OCI-LY1 (cell line): ENCODE measurements around the gene CHIT1.

Source experiments
- CTCF ChIP-seq: fragments of 200-600 bp; sonication (generic), shearing (Covaris generic); IDR thresholded peaks from 2 replicates; pipeline ENCODE4 v1.5.1; 2017; ENCODE audit warnings: mild to moderate bottlenecking, antibody characterized with exemption, low read length, moderate library complexity, mixed read lengths
- EZH2 ChIP-seq: fragments of 200-600 bp; sonication (generic), shearing (Covaris generic); IDR thresholded peaks from 2 replicates; pipeline ENCODE4 v1.8.0; 2017; ENCODE audit warnings: borderline replicate concordance, mixed run types, mild to moderate bottlenecking, antibody characterized with exemption, low read length, moderate library complexity, mixed read lengths

GRCh38 chr1:203251466-203251865, 22.0 kb upstream of the CHIT1 start:
- no peak for TF ChIP-seq CTCF
- TF ChIP-seq EZH2: no peak
